B cell (primary cell): ENCODE data around the gene KCNH1. TPM values are rescaled to one million over a fixed set of nuclear protein-coding genes. Genes with fewer than 3 reads are reported as not detected.
A peak's percentile ranks its signal among the peaks of the same experiment; 100 is the strongest.
"Not testable (repeated sequence)": the region's sequence is repeated elsewhere in the genome, so short reads cannot be mapped to it uniquely, and the experiment has no call there.

Experiments used
- ATAC-seq: fragments of 200-7000 bp; cut with Tn5 transposase; one replicate; pipeline ENCODE4 v1.10.0; 2021; ENCODE audit warnings: low read depth, mild to moderate bottlenecking, moderate number of reproducible peaks, moderate library complexity
- CTCF ChIA-PET: fragments of 350-600 bp; sonication (Branson Sonifier 250); formaldehyde crosslinking; loops from one replicate; lab custom pipeline; 2021; ENCODE audit warnings: antibody characterized with exemption, inconsistent platforms; lab: Charles Lee
- POLR2A ChIA-PET: fragments of 350-600 bp; sonication (Branson Sonifier 250); formaldehyde crosslinking; loops from one replicate; lab custom pipeline; 2021; ENCODE audit warnings: antibody characterized with exemption; lab: Charles Lee
- DNase-seq: peaks from one replicate; pipeline ENCODE4 v3.0.0; 2013
- H2AFZ ChIP-seq: 2 replicates; pipeline ENCODE4 v1.6.1; 2012; ENCODE audit warnings: mild to moderate bottlenecking, low read depth, low read length; ENCODE audit not compliant: insufficient read depth, poor library complexity, severe bottlenecking
- H3K27ac ChIP-seq, 2 donors: 1 replicate in 1 of 2; 2 replicates in 1 of 2; pipeline ENCODE4 v1.5.1; 2012 to 2013; ENCODE audit warnings: low read length in 2 of 2, mild to moderate bottlenecking in 2 of 2, moderate library complexity in 1 of 2
- H3K27me3 ChIP-seq, 4 experiments: fragments of 200-600 bp in 1 of 4; sonication (generic) in 1 of 4; replicated peaks in 1 of 4; 1 replicate in 2 of 4; 2 replicates in 2 of 4; pipeline versions ENCODE4 v1.6.1 to v1.7.0; 2013 to 2016; ENCODE audit warnings: low read length in 3 of 4, mild to moderate bottlenecking in 2 of 4, mixed read lengths in 1 of 4, moderate library complexity in 1 of 4; ENCODE audit not compliant: insufficient read depth in 4 of 4, control insufficient read depth in 3 of 4; ENCODE audit errors: control extremely low read depth in 1 of 4
- H3K36me3 ChIP-seq, 2 experiments: replicated peaks in 1 of 2; 1 replicate in 1 of 2; 2 replicates in 1 of 2; pipeline versions ENCODE4 v1.6.1 to v1.7.1; 2013; ENCODE audit warnings: low read length in 1 of 2; ENCODE audit not compliant: insufficient read depth in 2 of 2, control insufficient read depth in 1 of 2; ENCODE audit errors: control extremely low read depth in 1 of 2, extremely low read depth in 1 of 2
- H3K4me1 ChIP-seq, 2 donors: fragments of 200-600 bp in 1 of 2; sonication (generic) in 1 of 2; 1 replicate in 1 of 2; 2 replicates in 1 of 2; pipeline versions ENCODE4 v1.5.1 to v1.6.1; 2013 to 2017; ENCODE audit warnings: low read length in 2 of 2; ENCODE audit not compliant: control insufficient read depth in 2 of 2, insufficient read depth in 2 of 2
- H3K4me2 ChIP-seq: replicated peaks from 2 replicates; pipeline ENCODE3; 2012; ENCODE audit warnings: mild to moderate bottlenecking, low read depth, low read length; ENCODE audit not compliant: poor library complexity, severe bottlenecking
- H3K4me3 ChIP-seq, 5 experiments: fragments of 200-600 bp in 1 of 5; sonication (generic) in 1 of 5; 1 replicate in 3 of 5; 2 replicates in 2 of 5; pipeline versions ENCODE4 v1.5.1 to v1.7.0; 2011 to 2016; ENCODE audit warnings: low read length in 4 of 5, mild to moderate bottlenecking in 4 of 5, low read depth in 2 of 5, control low read depth in 1 of 5, moderate library complexity in 1 of 5; ENCODE audit not compliant: insufficient read depth in 1 of 5; ENCODE audit errors: control extremely low read depth in 1 of 5, extremely low read depth in 1 of 5
- H3K79me2 ChIP-seq: fragments of 200-600 bp; sonication (generic); one replicate; pipeline ENCODE4 v1.6.0; 2016; ENCODE audit warnings: low read length; ENCODE audit not compliant: control insufficient read depth, insufficient read depth
- H3K9ac ChIP-seq: fragments of 200-600 bp; sonication (generic); 2 replicates; pipeline ENCODE4 v1.6.1; 2017; ENCODE audit warnings: mild to moderate bottlenecking, low read length, moderate library complexity
- H3K9me3 ChIP-seq, 3 donors: one replicate each; pipeline versions ENCODE4 v1.6.1 to v1.7.1; 2013; ENCODE audit warnings: low read length in 2 of 3; ENCODE audit not compliant: control insufficient read depth in 2 of 3, insufficient read depth in 1 of 3; ENCODE audit errors: control extremely low read depth in 1 of 3
- H4K20me1 ChIP-seq: 2 replicates; pipeline ENCODE4 v1.6.0; 2012; ENCODE audit warnings: mild to moderate bottlenecking, low read length; ENCODE audit not compliant: insufficient read depth, control insufficient read depth, poor library complexity, severe bottlenecking
- H3K27ac Mint-ChIP-seq: one replicate; pipeline ENCODE4 v1.8.0; 2021; ENCODE audit warnings: mixed read lengths
- H3K27me3 Mint-ChIP-seq: one replicate; pipeline ENCODE4 v1.8.0; 2021; ENCODE audit warnings: mixed read lengths
- H3K4me1 Mint-ChIP-seq: one replicate; pipeline ENCODE4 v1.8.0; 2021; ENCODE audit warnings: mixed read lengths
- H3K4me3 Mint-ChIP-seq: one replicate; pipeline ENCODE4 v1.8.0; 2021; ENCODE audit warnings: mixed read lengths
- H3K9me3 Mint-ChIP-seq: one replicate; pipeline ENCODE4 v1.8.0; 2022; ENCODE audit warnings: mixed read lengths; ENCODE audit not compliant: insufficient read depth
- EZH2 ChIP-seq: IDR thresholded peaks from 2 replicates; pipeline ENCODE4 v1.6.1; 2012; ENCODE audit warnings: borderline replicate concordance, low read depth, mild to moderate bottlenecking, moderate library complexity, low read length; ENCODE audit not compliant: insufficient read depth, poor library complexity, severe bottlenecking
- whole genome bisulfite sequencing: methylation state at CpG from one replicate; pipeline ENCODE4 v1.1.5; 2013; ENCODE audit warnings: missing lambda C conversion rate; ENCODE audit not compliant: insufficient coverage; 5-methylcytosine and 5-hydroxymethylcytosine counted together
- intact Hi-C: fragments of 100-400 bp; cut with micrococcal nuclease; formaldehyde crosslinking; loops from one replicate; pipeline ENCODE4 v1.10.0; 2022
- polyA plus RNA-seq: library from polyadenylated mRNA; depleted of rRNA; stranded (reverse); fragments of >200 nt; gene quantifications from 2 replicates; pipeline ENCODE4 v1.2.3, GENCODE V29; 2012
- total RNA-seq, 2 donors: library from RNA; stranded (reverse); fragments of 120-200 nt in 1 of 2; gene quantifications; 1 replicate in 1 of 2; 2 replicates in 1 of 2; pipeline versions ENCODE4 v1.2.3 to v1.2.4, GENCODE V29; 2013 to 2022
- TF ChIP-seq, protein P1 (sequence below): fragments of 200-600 bp; IDR thresholded peaks from one replicate; pipeline ENCODE4 v1.8.0; 2022; ENCODE audit warnings: antibody characterized with exemption, mild to moderate bottlenecking

KCNH1 gene
- total and polyA plus RNA-seq, 2 donors (not counting 1 experiment from before 2014, with no cell fraction given), result not detected

DNA sequence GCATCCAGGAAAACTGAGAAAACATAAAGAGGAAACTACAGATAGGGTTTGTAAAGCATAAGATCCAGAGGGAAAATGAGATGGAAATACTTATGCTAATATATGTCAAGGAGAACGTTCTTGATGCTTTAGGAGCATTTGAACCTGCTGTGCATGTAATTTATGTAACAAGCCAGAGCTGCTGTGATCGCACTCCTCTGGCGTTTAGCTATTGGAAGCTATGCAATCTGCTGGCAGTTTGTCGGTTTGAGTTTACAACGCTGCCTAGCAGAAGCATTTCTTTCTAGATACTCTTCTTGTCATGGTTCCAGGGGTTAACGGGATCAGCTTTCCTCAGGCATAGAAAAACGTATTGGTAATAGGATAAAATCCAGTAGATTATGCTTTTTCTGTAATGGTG lies 182.7 kb downstream of the KCNH1 start:
- ChIA-PET CTCF (no interaction called here), POLR2A (no interaction called here)
- H3K79me2 ChIP-seq, result no peaks in the 10 kb centered on the region
- no peaks in the 10 kb centered on the region for H3K27me3 ChIP-seq
- WGBS, result 80% methylated on average over 4 of the region's 7 CpGs
- no peak overlapping the region for H3K27ac ChIP-seq
- H3K9me3 ChIP-seq, result no peaks in the 10 kb centered on the region
- no peak for ATAC-seq
- Mint-ChIP-seq H3K4me1 (no peaks in the 10 kb centered on the region), H3K27me3 (no peaks in the 10 kb centered on the region), H3K27ac (no peak overlapping the region), H3K9me3 (peaks cover 2% of the 10 kb centered on the region), H3K4me3 (no peak overlapping the region)
- no peaks in the 10 kb centered on the region for H3K36me3 ChIP-seq
- no peaks in the 10 kb centered on the region for H3K4me1 ChIP-seq
- H3K4me3 ChIP-seq, result no peak overlapping the region
- H3K4me2 ChIP-seq, result no peak overlapping the region
- DNase-seq, result no peak
- H4K20me1 ChIP-seq, result no peaks in the 10 kb centered on the region
- TF ChIP-seq EZH2, result no peak
- TF ChIP-seq, protein P1, sequence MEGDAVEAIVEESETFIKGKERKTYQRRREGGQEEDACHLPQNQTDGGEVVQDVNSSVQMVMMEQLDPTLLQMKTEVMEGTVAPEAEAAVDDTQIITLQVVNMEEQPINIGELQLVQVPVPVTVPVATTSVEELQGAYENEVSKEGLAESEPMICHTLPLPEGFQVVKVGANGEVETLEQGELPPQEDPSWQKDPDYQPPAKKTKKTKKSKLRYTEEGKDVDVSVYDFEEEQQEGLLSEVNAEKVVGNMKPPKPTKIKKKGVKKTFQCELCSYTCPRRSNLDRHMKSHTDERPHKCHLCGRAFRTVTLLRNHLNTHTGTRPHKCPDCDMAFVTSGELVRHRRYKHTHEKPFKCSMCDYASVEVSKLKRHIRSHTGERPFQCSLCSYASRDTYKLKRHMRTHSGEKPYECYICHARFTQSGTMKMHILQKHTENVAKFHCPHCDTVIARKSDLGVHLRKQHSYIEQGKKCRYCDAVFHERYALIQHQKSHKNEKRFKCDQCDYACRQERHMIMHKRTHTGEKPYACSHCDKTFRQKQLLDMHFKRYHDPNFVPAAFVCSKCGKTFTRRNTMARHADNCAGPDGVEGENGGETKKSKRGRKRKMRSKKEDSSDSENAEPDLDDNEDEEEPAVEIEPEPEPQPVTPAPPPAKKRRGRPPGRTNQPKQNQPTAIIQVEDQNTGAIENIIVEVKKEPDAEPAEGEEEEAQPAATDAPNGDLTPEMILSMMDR, result no peak
- no peak overlapping the region for H3K9ac ChIP-seq
- intact Hi-C loops, result no loop called here
- no peak overlapping the region for H2AFZ ChIP-seq

DNA sequence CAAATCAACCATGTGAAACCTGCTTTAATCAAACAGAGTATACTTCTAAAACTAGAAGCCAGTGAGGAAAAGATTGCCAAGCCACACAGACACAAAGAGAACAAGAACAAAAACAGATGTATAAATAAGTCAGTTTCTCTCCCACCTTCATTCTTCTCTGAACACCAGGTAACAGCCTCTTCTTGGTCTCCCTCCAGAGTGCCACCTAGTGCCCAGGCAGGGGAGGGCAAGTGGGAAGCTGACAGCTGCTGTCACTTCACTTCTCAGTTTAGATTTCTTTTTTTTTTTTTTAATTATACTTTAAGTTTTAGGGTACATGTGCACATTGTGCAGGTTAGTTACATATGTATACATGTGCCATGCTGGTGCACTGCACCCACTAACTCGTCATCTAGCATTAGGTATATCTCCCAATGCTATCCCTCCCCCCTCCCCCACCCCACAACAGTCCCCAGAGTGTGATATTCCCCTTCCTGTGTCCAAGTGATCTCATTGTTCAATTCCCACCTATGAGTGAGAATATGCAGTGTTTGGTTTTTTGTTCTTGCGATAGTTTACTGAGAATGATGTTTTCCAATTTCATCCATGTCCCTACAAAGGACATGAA lies 183.9 kb downstream of the KCNH1 start:
- H3K4me3 ChIP-seq, H3K9me3 Mint-ChIP-seq, H3K4me3 Mint-ChIP-seq, H3K27me3 ChIP-seq, H4K20me1 ChIP-seq, H3K27ac Mint-ChIP-seq, H2AFZ ChIP-seq, H3K9me3 ChIP-seq, H3K27ac ChIP-seq, H3K4me1 ChIP-seq, ATAC-seq, H3K36me3 ChIP-seq, POLR2A ChIA-PET, H3K79me2 ChIP-seq, H3K4me1 Mint-ChIP-seq, H3K27me3 Mint-ChIP-seq, H3K9ac ChIP-seq, H3K4me2 ChIP-seq, intact Hi-C loops: not testable (repeated sequence)
- no CpG with 5 or more reads among the region's 2 CpGs for WGBS
- peak; percentile 13 for DNase-seq
- CTCF ChIA-PET, result interaction anchor here (1.1 to 1.3 kb wide), 3 partner anchors 8 to 25 kb away, joined by 3 read pairs; no protein-coding TSS in a partner anchor
